Activated gamma-delta T cell treated with anti-CD3 and anti-CD28 coated beads, Interleukin-2, amount 50 U/mL, for 16 hours (primary cell): ENCODE measurements around the gene PRIMPOL.
"Not testable (repeated sequence)": the region's sequence is repeated elsewhere in the genome, so short reads cannot be mapped to it uniquely, and the experiment has no call there.

Experiments used
- DNase-seq: peaks from one replicate; pipeline ENCODE4 v3.0.0-alpha.2; 2020; ENCODE audit warnings: low read depth

PRIMPOL gene

DNA sequence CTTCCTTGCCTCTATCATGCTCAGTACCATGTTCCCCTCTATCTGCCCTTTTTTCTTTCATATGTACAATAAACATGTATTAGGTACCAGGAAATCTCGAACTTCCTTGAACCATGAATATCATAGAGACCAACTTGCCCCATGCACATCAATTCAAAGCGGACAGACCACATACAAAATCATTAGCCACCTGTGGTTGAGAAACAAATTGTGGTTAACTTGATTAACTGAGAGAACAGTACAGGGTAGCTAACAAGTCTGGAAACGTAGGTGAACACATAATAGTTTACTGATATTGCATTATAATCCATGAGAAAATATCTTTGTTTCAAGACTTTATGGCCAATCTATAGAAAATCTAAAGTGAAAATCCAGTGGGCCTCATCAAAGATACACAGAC lies 8.5 kb upstream of the PRIMPOL start:
- no peak for DNase-seq

DNA sequence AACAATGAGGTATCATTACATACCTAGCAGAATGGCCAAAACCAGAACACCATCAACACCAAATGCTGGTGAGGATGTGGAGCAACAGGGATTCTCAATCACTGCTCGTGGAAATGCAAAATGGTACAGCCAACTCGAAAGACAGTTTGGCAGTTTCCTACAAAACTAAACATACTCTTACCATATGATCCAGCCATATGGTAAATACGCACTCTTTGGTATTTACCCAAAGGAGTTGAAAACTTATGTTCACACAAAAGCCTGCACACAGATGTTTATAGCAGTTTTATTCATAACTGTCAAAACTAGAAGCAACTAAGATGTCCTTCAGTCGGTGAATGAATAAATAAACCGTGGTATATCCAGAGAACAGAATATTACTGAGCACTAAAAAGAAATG lies 8.1 kb upstream of the PRIMPOL start:
- no peak for DNase-seq

DNA sequence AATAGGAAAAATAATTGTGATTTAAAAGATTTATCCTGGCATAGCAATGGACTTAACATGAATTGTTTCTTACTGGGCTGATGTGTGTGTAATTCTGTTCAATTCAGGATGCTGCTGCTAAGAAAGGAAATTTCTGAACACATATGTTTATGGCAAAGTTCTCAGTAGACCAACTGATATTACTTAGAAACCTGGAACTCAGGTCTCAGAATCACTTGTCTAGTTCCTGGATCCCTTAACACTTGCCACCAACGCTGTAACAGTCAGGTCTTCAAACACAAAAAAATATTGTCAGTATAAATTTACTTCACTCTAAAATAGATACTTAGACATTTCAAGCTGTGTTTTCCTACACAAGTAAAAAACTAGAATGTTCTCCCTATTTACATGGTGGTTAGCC lies 5.8 kb upstream of the PRIMPOL start:
- DNase-seq: no peak

DNA sequence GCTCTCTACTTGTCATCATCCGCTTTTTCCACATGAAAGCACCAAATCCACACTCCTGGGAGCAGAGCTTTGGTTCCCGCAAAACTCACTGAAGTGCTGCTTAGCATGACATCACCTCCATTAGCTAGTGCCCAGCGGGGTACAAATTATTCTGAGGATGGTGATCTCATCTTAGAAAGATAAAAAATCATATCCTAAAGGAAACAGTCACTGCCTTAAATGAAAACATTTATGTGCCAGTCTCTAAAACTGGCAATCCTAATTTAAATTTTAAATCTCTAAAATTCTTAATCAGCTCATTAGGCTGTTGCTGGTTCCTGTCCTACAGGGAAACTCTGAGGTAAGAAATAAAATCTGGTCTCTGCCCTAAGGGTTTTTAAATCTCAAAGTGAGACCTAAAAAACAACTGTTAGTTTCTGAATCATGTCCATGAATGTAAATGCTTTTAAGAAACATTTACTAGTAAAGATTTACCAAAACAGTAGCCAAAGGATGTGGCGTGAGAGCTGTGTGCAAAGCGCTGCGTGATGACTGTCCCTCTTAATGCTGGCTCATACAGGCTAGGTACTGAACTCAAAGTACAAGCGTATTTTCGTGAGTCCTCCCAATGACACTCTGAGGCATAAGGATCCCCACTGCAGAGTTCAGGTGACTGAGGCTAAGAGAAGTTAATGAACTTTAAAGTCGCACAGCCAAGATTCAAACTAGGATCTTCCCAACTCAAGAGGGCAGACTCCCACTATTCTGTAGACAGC lies 4.8 kb upstream of the PRIMPOL start:
- no peak for DNase-seq

DNA sequence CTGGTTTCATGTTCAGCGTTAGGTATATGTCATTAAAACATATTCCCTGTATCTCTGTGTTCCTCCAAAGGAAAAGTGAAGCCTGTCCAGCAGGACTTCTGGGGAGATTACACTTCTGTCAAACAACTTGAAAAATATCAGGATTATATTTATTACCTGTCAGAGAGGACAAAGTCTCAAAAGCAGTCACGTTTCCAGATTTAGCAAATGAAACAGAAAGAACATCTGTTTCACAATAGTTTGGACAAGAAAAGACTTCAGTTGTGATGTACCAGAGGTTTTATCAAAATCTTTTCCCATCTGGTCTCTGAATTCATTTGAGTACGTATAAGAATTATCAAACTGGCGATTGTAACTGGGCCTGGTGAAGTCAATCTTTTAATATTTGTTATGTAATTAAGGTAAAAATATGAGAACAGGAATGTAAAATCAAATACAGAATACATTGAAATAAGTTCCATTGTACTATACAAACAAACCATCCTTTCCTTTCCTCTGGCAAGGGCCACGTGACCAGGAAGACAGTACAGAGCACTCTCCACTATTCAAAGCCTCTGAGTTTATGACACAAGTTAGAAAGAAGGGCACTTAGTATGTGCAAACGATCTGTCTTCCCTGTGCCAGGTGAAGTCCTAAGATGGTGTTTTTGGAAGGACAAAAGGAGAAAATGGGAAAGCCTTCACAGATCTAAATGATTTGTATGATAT lies 3.5 kb upstream of the PRIMPOL start:
- no peak for DNase-seq

DNA sequence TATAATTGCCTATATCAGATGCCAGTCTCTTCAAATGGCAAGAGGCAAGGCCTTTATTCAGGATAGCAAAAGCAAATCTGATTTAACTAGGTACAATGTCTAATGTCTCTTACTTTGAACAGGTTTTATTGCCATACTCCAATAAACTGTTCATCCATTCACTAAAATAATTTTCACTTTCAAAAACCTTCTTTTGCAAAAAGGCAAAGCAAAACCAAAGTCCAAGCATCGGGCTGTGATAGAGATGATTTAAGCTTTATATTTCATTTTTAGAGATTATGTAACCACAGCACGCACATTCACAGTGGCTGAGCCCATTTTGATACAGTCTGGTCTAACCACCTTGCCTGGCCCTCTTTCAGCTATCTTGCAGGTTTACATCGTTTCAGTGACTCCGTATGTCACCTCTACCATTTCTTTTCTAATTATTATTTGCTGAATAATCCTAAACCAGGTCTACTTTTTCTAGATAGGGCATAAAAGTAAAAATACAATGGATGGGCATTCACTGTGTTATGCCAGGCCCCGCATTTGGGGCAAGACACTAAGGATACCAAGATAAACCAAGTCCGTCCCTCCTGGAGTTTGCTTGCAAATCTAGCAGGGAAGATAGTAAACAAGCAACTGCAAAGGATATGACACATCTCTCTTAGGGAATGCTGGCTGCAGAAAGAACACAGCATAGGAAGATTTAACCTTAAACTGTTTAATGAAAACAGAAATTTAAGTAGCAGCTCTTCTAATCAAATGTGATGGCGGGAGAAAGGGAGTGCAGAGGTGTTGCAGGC lies 2.1 kb upstream of the PRIMPOL start:
- DNase-seq: no peak

DNA sequence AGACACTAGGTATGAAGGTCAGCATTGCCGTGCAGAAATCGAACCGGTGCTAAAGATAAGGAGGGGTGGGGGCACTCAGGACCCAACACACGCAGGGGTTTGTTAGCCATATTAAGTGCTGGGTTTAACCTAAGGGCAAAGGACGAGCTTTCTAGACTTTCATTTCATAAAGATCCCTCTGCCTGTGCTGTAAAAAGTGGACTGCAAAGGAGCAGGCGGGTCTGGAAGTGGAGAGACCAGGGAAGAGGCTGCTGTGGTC lies 1.6 kb upstream of the PRIMPOL start:
- DNase-seq: no peak

DNA sequence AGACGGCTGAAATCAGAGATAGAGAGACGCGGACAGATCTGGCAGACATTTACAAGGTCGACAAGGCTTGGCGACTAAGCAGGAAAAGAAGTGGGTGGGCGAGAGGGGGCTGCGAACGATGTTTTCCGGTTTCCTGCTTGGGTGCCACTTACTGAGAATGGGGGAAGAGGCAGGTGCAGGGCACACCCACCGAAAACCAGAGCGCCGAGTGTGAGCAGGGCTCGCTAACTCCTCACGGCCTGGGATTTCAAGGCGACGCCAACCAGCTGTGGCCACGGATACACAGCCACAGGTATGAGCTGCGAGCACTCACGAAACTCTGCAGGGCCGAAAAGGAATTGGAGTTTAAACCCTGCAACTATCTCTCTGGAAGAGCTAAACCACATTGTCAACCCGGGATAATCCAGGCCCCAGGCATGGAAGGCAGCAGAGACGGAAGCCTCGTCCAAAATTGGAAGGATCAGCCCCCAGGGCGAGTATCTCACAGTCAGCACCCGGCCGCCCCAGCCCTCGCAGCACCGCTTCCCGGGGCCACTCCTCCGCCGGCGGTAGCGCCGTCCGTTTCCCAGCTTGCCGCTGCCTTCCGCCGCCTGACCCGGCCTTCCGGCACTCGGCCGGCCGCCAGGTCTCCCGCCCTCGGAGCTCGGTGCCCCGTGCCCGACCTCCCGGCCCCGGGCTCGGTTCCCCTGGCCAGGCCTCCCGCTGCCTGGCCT lies 1.1 kb upstream of the PRIMPOL start:
- DNase-seq: peak; percentile 28

DNA sequence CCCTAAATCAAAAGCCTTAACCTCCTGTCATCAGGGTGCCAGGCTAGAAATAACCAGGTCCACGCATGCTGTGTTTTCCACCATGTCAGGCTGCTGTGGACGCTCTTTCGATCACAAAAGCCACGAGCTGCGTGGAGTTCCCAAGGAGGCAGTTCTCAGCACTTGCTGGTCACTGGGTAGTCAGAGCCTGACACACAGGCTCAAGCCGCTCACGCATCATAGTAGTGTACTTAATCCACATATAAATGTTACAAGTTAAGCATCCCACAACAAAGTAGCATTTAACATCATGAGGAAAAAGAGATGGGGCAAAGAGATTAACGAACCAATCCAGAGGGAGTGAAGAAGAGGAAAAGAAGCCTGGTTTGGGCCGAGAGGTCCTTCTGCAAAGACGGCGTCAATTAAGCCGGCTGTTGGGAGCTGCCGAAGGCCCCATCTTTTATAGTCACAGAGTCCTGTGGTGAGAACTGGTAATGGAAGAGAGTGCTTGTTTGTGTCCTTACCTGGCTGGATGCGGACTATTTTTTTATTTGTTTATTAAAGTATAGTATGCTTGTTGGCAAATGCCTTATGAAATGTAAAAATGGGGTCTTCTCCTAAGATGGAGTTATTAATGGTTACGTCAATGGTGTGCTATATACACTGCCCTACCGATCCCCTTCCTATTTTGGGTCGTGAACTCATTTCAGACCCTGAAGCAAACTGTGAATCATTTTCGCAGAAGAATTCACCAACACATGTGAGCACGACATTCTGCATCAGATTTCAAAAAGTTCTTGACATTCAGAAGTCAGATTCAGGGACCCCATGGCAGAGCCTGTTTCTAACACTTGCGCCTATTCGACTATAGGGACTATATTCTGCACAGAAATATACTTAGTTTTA lies 675 bp downstream of the PRIMPOL start:
- peak; percentile 3 for DNase-seq

DNA sequence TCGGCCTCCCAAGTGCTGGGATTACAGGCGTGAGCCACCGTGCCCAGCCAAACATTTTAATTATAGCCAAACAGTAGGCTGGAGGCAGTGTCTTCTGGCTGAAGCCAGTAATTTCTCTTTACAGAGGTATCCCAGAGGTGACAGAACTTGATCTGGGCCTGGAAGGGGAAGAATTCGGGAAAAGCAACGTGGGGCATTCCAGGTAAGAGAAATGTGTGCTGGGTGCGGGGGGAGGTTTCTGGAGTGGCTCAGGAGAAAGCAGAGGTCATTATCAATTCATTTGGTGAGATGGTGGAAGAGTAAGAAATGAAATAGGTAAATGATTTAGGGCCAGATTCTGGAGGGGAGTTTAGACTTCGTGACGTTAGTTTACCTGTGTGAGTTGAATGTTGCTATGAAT lies 2.4 kb downstream of the PRIMPOL start:
- DNase-seq: no peak

DNA sequence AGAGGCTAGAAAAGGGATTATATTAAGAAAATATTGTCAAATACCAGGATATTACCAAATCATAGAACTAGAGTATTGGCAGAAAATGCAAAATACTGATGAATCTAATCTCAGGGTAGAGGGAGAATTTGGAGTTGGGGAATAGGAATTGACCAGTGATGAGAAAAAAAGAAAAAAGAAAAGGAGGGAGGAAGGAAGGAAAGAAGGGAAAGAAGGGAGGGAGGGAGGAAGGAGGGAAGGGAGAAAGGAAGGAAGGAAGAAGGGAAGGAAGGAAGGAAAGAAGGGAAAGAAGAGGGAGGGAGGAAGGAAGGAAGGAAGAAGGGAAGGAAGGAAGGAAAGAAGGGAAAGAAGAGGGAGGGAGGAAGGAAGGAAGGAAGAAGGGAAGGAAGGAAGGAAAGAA lies 3.1 kb downstream of the PRIMPOL start:
- not testable (repeated sequence) for DNase-seq

DNA sequence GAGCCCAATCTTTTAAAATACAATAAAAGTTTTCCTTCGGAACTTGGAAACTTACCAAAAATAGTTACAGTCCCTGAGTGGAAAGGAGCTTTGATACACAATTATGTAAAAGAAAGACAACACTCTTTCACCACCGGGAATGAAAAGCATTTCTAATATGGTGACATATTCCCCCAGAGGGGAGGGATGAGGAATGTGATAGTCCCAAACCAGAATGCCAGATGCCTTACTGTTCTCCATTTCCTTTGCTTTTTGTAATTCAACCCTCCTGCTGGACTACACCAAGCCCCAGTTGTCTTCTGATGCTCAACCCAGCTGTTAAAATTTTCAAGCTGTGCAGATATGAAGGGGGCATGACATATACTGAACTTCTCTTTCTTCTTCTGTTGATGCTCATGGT lies 4.1 kb downstream of the PRIMPOL start:
- no peak for DNase-seq

DNA sequence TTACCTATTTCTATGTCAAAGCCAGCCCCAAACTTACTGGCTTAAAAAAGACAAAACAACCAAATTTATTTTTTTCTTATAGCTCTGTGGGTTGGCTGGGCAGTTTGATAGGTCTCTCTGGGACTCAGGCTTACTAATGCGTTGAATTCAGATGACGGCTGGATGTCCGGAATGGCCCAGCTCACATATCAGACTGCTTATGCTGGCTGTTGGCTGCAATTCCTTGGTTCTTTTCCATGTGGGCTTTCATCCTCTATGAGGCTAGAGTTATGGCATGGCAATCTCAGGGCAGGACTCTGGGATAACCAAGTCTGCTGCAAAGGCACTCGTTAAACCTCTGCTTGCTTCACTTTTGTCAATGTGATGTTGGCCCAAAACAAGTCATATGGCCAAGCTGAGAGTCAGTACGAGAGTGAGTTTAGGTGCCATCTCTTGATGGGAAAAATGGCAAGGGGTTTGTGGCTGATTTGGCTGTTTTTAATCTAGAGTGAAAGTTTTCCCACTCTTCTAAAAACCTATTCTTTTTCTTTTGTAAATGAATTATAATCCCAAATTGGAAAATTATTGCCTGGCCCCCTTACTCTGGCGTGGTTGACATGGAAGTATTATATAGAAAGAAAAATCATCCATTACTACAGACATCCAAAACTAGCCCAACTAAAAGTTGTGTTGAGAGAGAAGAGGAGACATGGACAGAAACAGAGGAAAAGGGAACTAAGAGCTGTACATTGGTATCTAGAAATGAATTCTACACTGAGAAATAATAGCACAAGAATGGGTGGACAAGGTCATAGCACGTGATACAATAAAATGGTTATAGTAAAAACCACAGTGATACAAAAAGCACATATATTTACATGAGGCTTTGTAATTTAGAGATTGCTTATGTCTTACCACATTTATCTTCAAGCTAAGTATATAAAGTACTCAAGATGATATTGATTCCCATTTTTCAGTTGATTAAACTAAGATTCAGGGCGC lies 6.6 kb downstream of the PRIMPOL start:
- no peak for DNase-seq

DNA sequence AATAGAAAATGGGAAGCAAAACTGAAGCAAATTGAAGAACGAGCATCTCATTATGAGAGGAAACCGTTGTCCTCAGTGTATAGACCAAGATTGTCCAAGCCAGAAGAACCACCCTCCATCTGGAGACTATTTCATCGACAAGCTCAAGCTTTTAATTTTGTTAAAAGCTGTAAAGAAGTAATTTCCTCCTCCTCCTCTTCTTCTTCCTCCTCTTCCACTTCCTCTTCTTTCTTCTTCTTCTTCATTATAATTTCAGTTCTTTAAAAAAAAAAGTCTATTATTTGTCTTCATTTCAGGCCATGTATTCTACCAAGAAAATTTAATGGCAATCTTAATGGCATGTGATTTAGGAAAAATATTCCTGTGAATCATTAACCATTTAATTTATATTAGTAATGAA lies 7.6 kb downstream of the PRIMPOL start:
- no peak for DNase-seq

DNA sequence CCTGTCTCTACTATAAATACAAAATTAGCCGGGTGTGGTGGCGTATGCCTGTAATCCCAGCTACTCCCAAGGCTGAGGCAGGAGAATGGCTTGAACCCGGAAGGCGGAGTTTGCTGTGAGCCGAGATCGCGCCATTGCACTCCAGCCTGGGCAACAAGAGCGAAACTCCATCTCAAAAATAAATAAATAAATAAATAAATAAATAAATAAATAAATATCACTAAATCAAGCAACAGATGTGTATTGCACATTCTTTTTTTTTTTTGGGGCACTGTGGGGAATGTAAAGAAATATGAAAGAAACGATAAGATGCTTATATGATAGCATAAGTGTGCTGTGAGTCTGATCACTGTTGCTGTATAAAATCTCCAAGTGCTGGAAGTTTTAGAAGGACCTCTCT lies 8.3 kb downstream of the PRIMPOL start:
- not testable (repeated sequence) for DNase-seq

DNA sequence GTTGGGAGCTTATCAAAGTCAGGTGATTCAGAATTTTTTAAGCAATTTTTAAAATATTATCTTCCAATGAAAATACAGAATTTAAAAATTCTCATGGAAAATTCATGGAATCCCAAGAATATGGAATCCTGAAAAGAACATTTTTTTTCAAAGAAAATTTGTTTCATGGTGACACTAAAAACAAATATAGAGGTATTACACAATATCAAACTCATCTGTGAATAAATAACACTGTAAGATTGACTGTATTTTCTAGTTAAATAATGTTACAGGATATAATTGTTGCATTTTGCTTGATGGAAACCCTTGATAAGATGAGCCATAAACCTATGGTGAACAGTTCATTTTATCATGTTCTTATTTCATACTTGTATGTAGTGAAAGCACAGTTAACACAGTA lies 11.4 kb downstream of the PRIMPOL start:
- DNase-seq: no peak

DNA sequence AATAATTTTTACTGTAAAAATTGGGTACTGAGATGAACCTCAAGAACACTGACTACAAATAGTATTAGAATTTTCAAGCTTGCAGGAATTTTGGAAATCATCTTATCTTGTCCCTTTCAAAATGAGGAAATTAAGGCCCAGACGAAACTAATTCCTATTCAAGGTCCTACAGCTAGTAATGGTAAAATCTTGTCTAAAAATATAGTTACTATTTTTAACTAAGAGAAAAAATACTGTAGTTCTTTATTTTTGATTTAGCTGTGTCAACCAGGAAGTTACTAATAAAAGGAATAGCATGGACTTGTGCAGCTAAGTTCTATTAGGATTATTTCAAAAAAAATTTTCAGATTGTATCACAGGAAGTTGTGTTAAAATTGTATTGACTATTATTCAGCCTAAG lies 12.7 kb downstream of the PRIMPOL start:
- DNase-seq: no peak

DNA sequence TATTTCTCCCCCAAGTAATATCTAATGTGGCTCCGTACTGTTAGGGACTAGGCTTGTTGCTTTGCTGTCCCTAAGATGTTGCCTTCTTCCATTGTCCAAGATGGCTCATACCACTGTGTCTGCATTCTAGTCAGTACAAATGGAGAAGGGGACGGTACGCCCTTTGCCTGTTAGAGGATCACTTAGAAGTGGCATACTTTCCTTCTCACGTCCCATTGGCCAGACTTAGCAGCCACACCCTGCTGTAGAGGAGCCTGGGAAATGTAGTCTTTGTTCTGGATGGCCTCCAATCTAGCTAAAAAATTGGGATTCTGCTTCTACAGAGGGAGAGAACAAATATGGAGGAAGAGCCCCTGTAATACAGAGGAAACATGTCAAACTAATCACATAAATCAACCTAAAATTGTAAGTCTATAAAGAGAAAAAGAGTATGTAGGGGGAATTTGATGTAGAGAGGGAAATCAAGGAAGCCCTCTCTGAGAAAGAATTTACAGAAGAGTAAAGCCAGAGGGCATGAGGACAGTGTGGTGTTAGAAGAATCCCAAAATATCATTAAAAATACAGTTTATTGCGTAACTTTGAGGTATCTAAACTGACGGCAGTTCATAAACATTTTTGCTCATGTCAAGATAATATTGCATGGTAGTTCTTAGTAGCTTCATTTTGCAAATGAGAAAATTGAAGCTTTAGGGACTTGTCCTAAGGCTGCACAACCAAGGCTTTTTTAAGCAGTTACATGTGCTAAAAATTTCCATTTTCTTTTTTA lies 15.1 kb downstream of the PRIMPOL start:
- no peak for DNase-seq

DNA sequence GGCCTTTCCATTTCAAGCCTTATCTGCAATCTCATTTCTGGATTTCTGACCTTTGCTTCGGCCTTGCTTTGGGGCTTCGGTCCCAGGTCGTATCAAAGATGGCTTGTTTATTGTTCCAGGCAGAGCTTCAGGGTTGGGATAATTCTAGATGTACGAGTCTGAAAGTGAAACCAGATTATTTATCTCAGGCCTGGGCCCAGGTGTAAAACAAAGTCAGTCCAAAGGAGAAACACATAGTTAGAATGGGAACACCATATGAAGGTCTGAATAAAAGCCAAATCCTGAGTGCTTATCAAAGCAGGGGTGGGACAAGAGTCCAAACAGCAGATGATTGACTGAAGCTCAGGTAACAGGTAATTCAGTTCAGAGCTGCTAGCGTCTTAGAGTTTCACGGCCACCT lies 17.1 kb downstream of the PRIMPOL start:
- DNase-seq: no peak

DNA sequence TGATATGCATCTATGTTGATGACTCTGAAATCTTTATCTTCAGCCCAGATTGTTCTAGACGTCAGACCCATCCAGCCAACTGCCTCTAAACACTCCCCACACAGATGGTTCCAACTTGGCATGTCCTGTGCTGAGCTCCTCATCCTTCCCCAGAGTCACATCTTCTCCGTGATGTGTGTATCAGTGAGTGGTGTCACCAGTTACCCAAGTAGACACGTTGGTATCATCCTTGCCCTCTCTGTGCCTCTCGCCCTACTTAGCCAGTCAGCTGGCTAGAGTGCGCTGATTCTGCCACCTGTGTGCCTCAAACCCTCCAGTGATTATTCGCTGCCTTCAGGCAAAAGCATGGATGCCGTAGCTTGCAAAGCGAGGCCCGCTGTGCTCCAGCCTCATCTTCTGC lies 18.6 kb downstream of the PRIMPOL start:
- DNase-seq: no peak
